Naive thymus-derived CD4-positive, alpha-beta T cell (primary cell): ENCODE data around the gene BICC1. TPM values are rescaled to one million over a fixed set of nuclear protein-coding genes. Genes with fewer than 3 reads are reported as not detected.
"Not testable (repeated sequence)": the region's sequence is repeated elsewhere in the genome, so short reads cannot be mapped to it uniquely, and the experiment has no call there.

Source experiments
- ATAC-seq: fragments of 150-1000 bp; cut with Tn5 transposase; 2 replicates; pipeline ENCODE4 v1.10.0; 2021; ENCODE audit warnings: mild to moderate bottlenecking, moderate library complexity
- CTCF ChIA-PET: fragments of 350-600 bp; sonication (Branson Sonifier 250); formaldehyde crosslinking; loops from one replicate; lab custom pipeline; 2021; ENCODE audit warnings: antibody characterized with exemption; lab: Charles Lee
- POLR2A ChIA-PET: fragments of 350-600 bp; sonication (Branson Sonifier 250); formaldehyde crosslinking; loops from one replicate; lab custom pipeline; 2021; ENCODE audit warnings: antibody characterized with exemption, inconsistent platforms; lab: Charles Lee
- DNase-seq, 9 donors: peaks; one replicate each; pipeline versions ENCODE4 v3.0.0 to v3.0.0-alpha.2; 2020 to 2022; ENCODE audit warnings: mixed read lengths in 1 of 9
- H3K27ac ChIP-seq: one replicate; pipeline ENCODE4 v1.7.0; 2013; ENCODE audit warnings: mild to moderate bottlenecking, low read depth, low read length, moderate library complexity
- H3K27me3 ChIP-seq, 2 donors: one replicate each; pipeline ENCODE4 v1.7.0; 2013; ENCODE audit warnings: low read length in 2 of 2, mild to moderate bottlenecking in 2 of 2, moderate library complexity in 2 of 2; ENCODE audit not compliant: control insufficient read depth in 2 of 2, insufficient read depth in 2 of 2
- H3K36me3 ChIP-seq, 3 experiments: 1 replicate in 2 of 3; 2 replicates in 1 of 3; pipeline ENCODE4 v1.7.0; 2013; ENCODE audit warnings: low read length in 3 of 3, mild to moderate bottlenecking in 3 of 3, moderate library complexity in 1 of 3; ENCODE audit not compliant: insufficient read depth in 3 of 3, control insufficient read depth in 2 of 3
- H3K4me1 ChIP-seq, 2 donors: one replicate each; pipeline ENCODE4 v1.7.0; 2013; ENCODE audit warnings: low read length in 2 of 2, mild to moderate bottlenecking in 2 of 2, moderate library complexity in 1 of 2; ENCODE audit not compliant: control insufficient read depth in 2 of 2, insufficient read depth in 2 of 2
- H3K4me3 ChIP-seq: 2 replicates; pipeline ENCODE4 v1.7.0; 2013; ENCODE audit warnings: mild to moderate bottlenecking, low read length
- H3K9me3 ChIP-seq, 3 experiments: 1 replicate in 2 of 3; 2 replicates in 1 of 3; pipeline ENCODE4 v1.7.0; 2013; ENCODE audit warnings: low read length in 3 of 3; ENCODE audit not compliant: control insufficient read depth in 2 of 3
- H3K27ac Mint-ChIP-seq, 9 donors: one replicate each; pipeline ENCODE4 v1.8.0; 2020 to 2022; ENCODE audit warnings: mixed read lengths in 9 of 9, mild to moderate bottlenecking in 8 of 9, moderate library complexity in 5 of 9, inconsistent platforms in 2 of 9
- H3K27me3 Mint-ChIP-seq, 5 donors: one replicate each; pipeline ENCODE4 v1.8.0; 2021 to 2022; ENCODE audit warnings: mixed read lengths in 5 of 5, mild to moderate bottlenecking in 1 of 5
- H3K36me3 Mint-ChIP-seq, 5 donors: one replicate each; pipeline ENCODE4 v1.8.0; 2020 to 2022; ENCODE audit warnings: mixed read lengths in 5 of 5, mild to moderate bottlenecking in 3 of 5, inconsistent platforms in 1 of 5
- H3K4me1 Mint-ChIP-seq, 7 donors: one replicate each; pipeline ENCODE4 v1.8.0; 2020 to 2022; ENCODE audit warnings: mixed read lengths in 7 of 7, mild to moderate bottlenecking in 3 of 7, inconsistent platforms in 1 of 7
- H3K4me3 Mint-ChIP-seq, 10 donors: one replicate each; pipeline ENCODE4 v1.8.0; 2020 to 2022; ENCODE audit warnings: mild to moderate bottlenecking in 10 of 10, mixed read lengths in 10 of 10, moderate library complexity in 6 of 10, inconsistent platforms in 2 of 10
- H3K9me3 Mint-ChIP-seq, 11 donors: one replicate each; pipeline ENCODE4 v1.8.0; 2020 to 2022; ENCODE audit warnings: mixed read lengths in 11 of 11, mild to moderate bottlenecking in 4 of 11, inconsistent platforms in 1 of 11, moderate library complexity in 1 of 11
- intact Hi-C, 2 donors: fragments of 100-400 bp; cut with micrococcal nuclease; formaldehyde crosslinking; loops; one replicate each; pipeline ENCODE4 v1.15.1; 2023
- polyA plus RNA-seq, 2 donors: library from polyadenylated mRNA; unstranded; fragments of 300-500 nt; fragmentation: Illumina TruSeq; gene quantifications; one replicate each; pipeline ENCODE4 v1.2.3, GENCODE V29; 2021
- total RNA-seq, 6 experiments: library from RNA in 5 of 6; stranded (reverse) in 5 of 6; gene quantifications; 1 replicate in 5 of 6; 2 replicates in 1 of 6; pipeline ENCODE4 v1.2.3 and lab custom pipeline; 2021 to 2026

BICC1 gene
- total and polyA plus RNA-seq, 7 experiments from 2014 or later = 0.05 to 0.10 TPM; not detected in 5

- Histone ChIP-seq H3K36me3 (no peaks in the 10 kb centered on the region), H3K27me3 (no peaks in the 10 kb centered on the region), H3K27ac (no peak overlapping the region), H3K4me1 (no peaks in the 10 kb centered on the region), H3K4me3 (no peak overlapping the region), H3K9me3 (no peaks in the 10 kb centered on the region)
- no peaks in the 10 kb centered on the region for H3K27me3 Mint-ChIP-seq
- intact Hi-C loops = no loop called here
- CTCF ChIA-PET = no interaction called here
- no peaks in the 10 kb centered on the region for H3K4me1 Mint-ChIP-seq
- H3K27ac Mint-ChIP-seq = no peak overlapping the region
- POLR2A ChIA-PET = no interaction called here
- peaks cover 0 to 16% (median 4%) of the 10 kb centered on the region in 11 donors for H3K9me3 Mint-ChIP-seq
- ATAC-seq (no peak), DNase-seq (no peak)
- H3K4me3 Mint-ChIP-seq = no peak overlapping the region
- no peaks in the 10 kb centered on the region for H3K36me3 Mint-ChIP-seq
Measured at GRCh38 chr10:58856508-58857240, 344.0 kb downstream of the BICC1 start.

DNA sequence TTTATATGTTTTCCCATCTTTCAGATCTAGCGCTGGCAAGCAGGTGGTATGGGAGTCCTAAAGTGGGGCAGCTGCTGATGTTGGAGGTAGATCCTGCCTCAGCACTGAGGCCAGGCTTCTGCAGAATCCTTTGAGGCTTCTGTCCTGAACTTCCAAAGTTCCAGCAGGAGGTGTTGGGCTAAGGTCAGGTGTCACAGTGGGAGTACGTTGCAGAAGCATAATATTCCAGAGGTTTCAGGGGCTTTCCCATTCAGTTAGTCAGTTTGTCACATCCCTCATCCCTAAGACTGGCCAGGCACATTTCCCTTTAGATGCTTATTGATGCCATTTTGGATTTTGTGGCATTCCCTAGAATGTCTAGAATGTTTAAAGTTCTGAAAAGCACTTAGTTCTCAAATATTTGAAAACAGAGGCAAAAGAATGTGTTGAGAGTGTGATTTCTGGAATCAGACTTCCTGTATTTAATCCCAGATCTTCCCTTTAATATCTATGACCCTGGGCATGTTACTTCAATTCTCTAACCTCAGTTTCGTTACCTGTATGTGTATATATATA lies 344.7 kb downstream of the BICC1 start:
- no peaks in the 10 kb centered on the region for H3K36me3 Mint-ChIP-seq
- POLR2A ChIA-PET = no interaction called here
- Histone ChIP-seq H3K27ac (no peak overlapping the region), H3K4me1 (no peaks in the 10 kb centered on the region), H3K27me3 (no peaks in the 10 kb centered on the region), H3K9me3 (no peaks in the 10 kb centered on the region), H3K4me3 (no peak overlapping the region), H3K36me3 (no peaks in the 10 kb centered on the region)
- no peak overlapping the region for H3K4me3 Mint-ChIP-seq
- DNase-seq (no peak), ATAC-seq (no peak)
- CTCF ChIA-PET = no interaction called here
- no peaks in the 10 kb centered on the region for H3K27me3 Mint-ChIP-seq
- intact Hi-C loops = no loop called here
- H3K4me1 Mint-ChIP-seq = no peaks in the 10 kb centered on the region
- H3K27ac Mint-ChIP-seq = no peak overlapping the region
- peaks cover 0 to 16% (median 5%) of the 10 kb centered on the region in 11 donors for H3K9me3 Mint-ChIP-seq

GRCh38 chr10:58858123-58858522 lies 345.5 kb downstream of the BICC1 start:
- H3K27ac Mint-ChIP-seq, intact Hi-C loops, POLR2A ChIA-PET, H3K4me3 ChIP-seq, H3K4me3 Mint-ChIP-seq, H3K9me3 ChIP-seq, H3K27me3 ChIP-seq, H3K36me3 Mint-ChIP-seq, DNase-seq, H3K36me3 ChIP-seq, H3K4me1 Mint-ChIP-seq, H3K4me1 ChIP-seq, H3K27me3 Mint-ChIP-seq, ATAC-seq, CTCF ChIA-PET, H3K27ac ChIP-seq: not testable (repeated sequence)
- H3K9me3 Mint-ChIP-seq = peaks cover 0 to 19% (median 5%) of the 10 kb centered on the region in 11 donors

GRCh38 chr10:58859526-58859925 lies 346.9 kb downstream of the BICC1 start:
- no peaks in the 10 kb centered on the region for H3K36me3 ChIP-seq
- POLR2A ChIA-PET = no interaction called here
- H3K9me3 ChIP-seq = no peaks in the 10 kb centered on the region
- Mint-ChIP-seq H3K4me1 (no peaks in the 10 kb centered on the region), H3K4me3 (no peak overlapping the region), H3K9me3 (peaks cover 0 to 19% (median 5%) of the 10 kb centered on the region in 11 donors), H3K27ac (no peak overlapping the region), H3K27me3 (peaks cover 0 to 4% (median 0%) of the 10 kb centered on the region in 5 donors), H3K36me3 (no peaks in the 10 kb centered on the region)
- H3K27me3 ChIP-seq = no peaks in the 10 kb centered on the region
- intact Hi-C loops = no loop called here
- CTCF ChIA-PET = no interaction called here
- H3K4me3 ChIP-seq = no peak overlapping the region
- ATAC-seq (no peak), DNase-seq (no peak)
- H3K4me1 ChIP-seq = no peaks in the 10 kb centered on the region
- no peak overlapping the region for H3K27ac ChIP-seq

- no peaks in the 10 kb centered on the region for H3K36me3 Mint-ChIP-seq
- no peaks in the 10 kb centered on the region for H3K27me3 ChIP-seq
- no peaks in the 10 kb centered on the region for H3K4me1 ChIP-seq
- H3K36me3 ChIP-seq = no peaks in the 10 kb centered on the region
- H3K27ac ChIP-seq = no peak overlapping the region
- H3K9me3 Mint-ChIP-seq = peaks cover 0 to 8% (median 2%) of the 10 kb centered on the region in 11 donors
- peaks cover 0 to 9% (median 0%) of the 10 kb centered on the region in 5 donors for H3K27me3 Mint-ChIP-seq
- ATAC-seq (no peak), DNase-seq (no peak)
- H3K4me1 Mint-ChIP-seq = no peaks in the 10 kb centered on the region
- ChIA-PET POLR2A (no interaction called here), CTCF (no interaction called here)
- no peak overlapping the region for H3K27ac Mint-ChIP-seq
- no peak overlapping the region for H3K4me3 ChIP-seq
- H3K4me3 Mint-ChIP-seq = no peak overlapping the region
- no peaks in the 10 kb centered on the region for H3K9me3 ChIP-seq
- intact Hi-C loops = no loop called here
Measured at GRCh38 chr10:58867683-58868082, 355.0 kb downstream of the BICC1 start.

DNA sequence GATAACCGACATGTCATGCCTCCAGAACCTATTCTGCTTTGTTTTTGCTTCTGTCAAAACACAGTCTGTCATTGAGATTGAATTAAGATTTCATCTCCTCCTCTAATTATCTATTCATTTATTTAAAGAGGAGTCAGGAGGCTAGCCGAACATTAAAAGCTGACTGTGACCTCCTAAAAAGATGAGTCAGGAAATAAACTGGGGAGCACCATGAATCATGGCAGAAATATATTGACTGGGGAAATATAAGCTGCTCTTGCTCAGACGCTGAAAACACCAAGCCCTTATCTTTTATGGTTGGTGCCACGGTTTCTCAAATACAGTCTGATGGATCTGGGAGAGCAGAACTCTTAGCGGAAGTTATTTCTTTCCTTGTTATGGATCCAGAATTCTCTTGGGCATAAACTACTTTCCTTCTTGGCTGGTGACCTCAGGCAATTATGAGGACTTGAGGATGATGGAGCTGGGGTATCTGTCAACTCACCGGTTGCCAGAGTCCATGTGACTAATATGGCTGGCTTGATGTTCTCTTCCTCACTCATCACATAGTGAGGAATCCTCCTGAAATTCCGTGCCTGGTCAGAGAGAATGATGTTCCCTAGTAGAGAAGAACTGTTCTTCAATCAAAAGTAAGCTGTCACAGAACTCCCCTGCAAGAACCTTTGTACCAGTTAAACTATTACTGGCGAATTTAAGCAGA lies 356.2 kb downstream of the BICC1 start:
- no peaks in the 10 kb centered on the region for H3K4me1 ChIP-seq

More for the DNA sequence above, 356.2 kb downstream of the BICC1 start:
- no peak overlapping the region for H3K27ac ChIP-seq
- ChIA-PET POLR2A (no interaction called here), CTCF (no interaction called here)
- Mint-ChIP-seq H3K36me3 (no peaks in the 10 kb centered on the region), H3K9me3 (peaks cover 0 to 6% (median 1%) of the 10 kb centered on the region in 11 donors), H3K27me3 (peaks cover 0 to 5% (median 0%) of the 10 kb centered on the region in 5 donors), H3K4me3 (no peak overlapping the region), H3K27ac (no peak overlapping the region), H3K4me1 (no peaks in the 10 kb centered on the region)
- DNase-seq (no peak), ATAC-seq (no peak)
- H3K4me3 ChIP-seq = no peak overlapping the region
- H3K27me3 ChIP-seq = no peaks in the 10 kb centered on the region
- intact Hi-C loops = no loop called here
- H3K9me3 ChIP-seq = no peaks in the 10 kb centered on the region
- no peaks in the 10 kb centered on the region for H3K36me3 ChIP-seq
